CD4-positive, alpha-beta T cell (primary cell): ENCODE results near the gene SDK2. TPM values are rescaled to one million over a fixed set of nuclear protein-coding genes. Genes with fewer than 3 reads are reported as not detected.

ENCODE experiments used
- ATAC-seq: fragments of 200-7000 bp; cut with Tn5 transposase; one replicate; pipeline ENCODE4 v1.10.0; 2022; ENCODE audit warnings: mild to moderate bottlenecking; ENCODE audit not compliant: poor library complexity
- CTCF ChIA-PET: fragments of 350-600 bp; sonication (Branson Sonifier 250); formaldehyde crosslinking; loops from one replicate; lab custom pipeline; 2021; ENCODE audit warnings: antibody characterized with exemption, inconsistent platforms; lab: Charles Lee
- POLR2A ChIA-PET: fragments of 350-600 bp; sonication (Branson Sonifier 250); formaldehyde crosslinking; loops from one replicate; lab custom pipeline; 2021; ENCODE audit warnings: antibody characterized with exemption, inconsistent platforms; lab: Charles Lee
- DNase-seq, 14 experiments: peaks; one replicate each; pipeline ENCODE4 v3.0.0-alpha.2; 2013 to 2020; ENCODE audit warnings: mixed read lengths in 2 of 14
- H3K27ac ChIP-seq, 2 donors: one replicate each; pipeline versions ENCODE4 v1.5.1 to v1.7.0; 2013; ENCODE audit warnings: low read length in 2 of 2, low read depth in 1 of 2, mild to moderate bottlenecking in 1 of 2
- H3K27me3 ChIP-seq, 2 experiments: 1 replicate in 1 of 2; 2 replicates in 1 of 2; pipeline versions ENCODE4 v1.6.1 to v1.7.0; 2013; ENCODE audit warnings: low read length in 2 of 2, control low read depth in 1 of 2, mild to moderate bottlenecking in 1 of 2, moderate library complexity in 1 of 2; ENCODE audit not compliant: insufficient read depth in 2 of 2, control insufficient read depth in 1 of 2
- H3K36me3 ChIP-seq: one replicate; pipeline ENCODE4 v1.6.1; 2013; ENCODE audit warnings: low read length, control low read depth; ENCODE audit not compliant: insufficient read depth
- H3K4me1 ChIP-seq: one replicate; pipeline ENCODE4 v1.6.1; 2013; ENCODE audit warnings: low read length, control low read depth; ENCODE audit not compliant: insufficient read depth
- H3K4me3 ChIP-seq: one replicate; pipeline ENCODE4 v1.5.1; 2013; ENCODE audit warnings: mild to moderate bottlenecking, low read length, moderate library complexity
- H3K9me3 ChIP-seq, 2 experiments: 1 replicate in 1 of 2; 2 replicates in 1 of 2; pipeline versions ENCODE4 v1.6.1 to v1.7.0; 2013; ENCODE audit warnings: low read length in 2 of 2, mild to moderate bottlenecking in 2 of 2, control low read depth in 1 of 2, moderate library complexity in 1 of 2; ENCODE audit not compliant: control insufficient read depth in 1 of 2, insufficient read depth in 1 of 2
- H3K27ac Mint-ChIP-seq: one replicate; pipeline ENCODE4 v1.8.0; 2020; ENCODE audit warnings: mixed read lengths
- H3K27me3 Mint-ChIP-seq: one replicate; pipeline ENCODE4 v1.8.0; 2021; ENCODE audit warnings: mixed read lengths
- H3K36me3 Mint-ChIP-seq: one replicate; pipeline ENCODE4 v1.8.0; 2021; ENCODE audit warnings: low read depth, mixed read lengths
- H3K4me1 Mint-ChIP-seq: one replicate; pipeline ENCODE4 v1.8.0; 2021; ENCODE audit warnings: low read depth, mixed read lengths
- H3K4me3 Mint-ChIP-seq: one replicate; pipeline ENCODE4 v1.8.0; 2020; ENCODE audit warnings: mild to moderate bottlenecking, mixed read lengths
- H3K9me3 Mint-ChIP-seq: one replicate; pipeline ENCODE4 v1.8.0; 2020; ENCODE audit warnings: mixed read lengths
- intact Hi-C, 2 experiments: fragments of 100-400 bp; cut with DNase I in 1 of 2; cut with micrococcal nuclease in 1 of 2; formaldehyde crosslinking; loops; one replicate each; pipeline versions ENCODE4 v1.15.1 to v1.9.0; 2023 to 2025; cut with DNase I, micrococcal nuclease
- total RNA-seq, 174 experiments: library from RNA in 2 of 174; stranded (reverse) in 2 of 174; gene quantifications; one replicate each; pipeline ENCODE4 v1.2.3 and lab custom pipeline; 2021 to 2026
- TF ChIP-seq, protein P1 (sequence below): fragments of 200-600 bp; IDR thresholded peaks from one replicate; pipeline ENCODE4 v1.8.0; 2022; ENCODE audit warnings: antibody characterized with exemption, mild to moderate bottlenecking

The SDK2 gene
- total RNA-seq, 2 experiments from 2014 or later, result 8.1 to 8.2 TPM

GRCh38 chr17:73397856-73398540 lies 246.2 kb downstream of the SDK2 start:
- no peaks in the 10 kb centered on the region for H3K9me3 ChIP-seq
- Mint-ChIP-seq H3K9me3 (no peaks in the 10 kb centered on the region), H3K4me3 (no peak overlapping the region), H3K27ac (no peak overlapping the region), H3K27me3 (no peaks in the 10 kb centered on the region), H3K36me3 (peaks cover 21% of the 10 kb centered on the region), H3K4me1 (no peaks in the 10 kb centered on the region)
- no peaks in the 10 kb centered on the region for H3K27me3 ChIP-seq
- no peak overlapping the region for H3K27ac ChIP-seq
- DNase-seq (no peak), ATAC-seq (no peak)
- no peaks in the 10 kb centered on the region for H3K36me3 ChIP-seq
- CTCF ChIA-PET, result no interaction called here
- POLR2A ChIA-PET, result no interaction called here
- TF ChIP-seq, protein P1, sequence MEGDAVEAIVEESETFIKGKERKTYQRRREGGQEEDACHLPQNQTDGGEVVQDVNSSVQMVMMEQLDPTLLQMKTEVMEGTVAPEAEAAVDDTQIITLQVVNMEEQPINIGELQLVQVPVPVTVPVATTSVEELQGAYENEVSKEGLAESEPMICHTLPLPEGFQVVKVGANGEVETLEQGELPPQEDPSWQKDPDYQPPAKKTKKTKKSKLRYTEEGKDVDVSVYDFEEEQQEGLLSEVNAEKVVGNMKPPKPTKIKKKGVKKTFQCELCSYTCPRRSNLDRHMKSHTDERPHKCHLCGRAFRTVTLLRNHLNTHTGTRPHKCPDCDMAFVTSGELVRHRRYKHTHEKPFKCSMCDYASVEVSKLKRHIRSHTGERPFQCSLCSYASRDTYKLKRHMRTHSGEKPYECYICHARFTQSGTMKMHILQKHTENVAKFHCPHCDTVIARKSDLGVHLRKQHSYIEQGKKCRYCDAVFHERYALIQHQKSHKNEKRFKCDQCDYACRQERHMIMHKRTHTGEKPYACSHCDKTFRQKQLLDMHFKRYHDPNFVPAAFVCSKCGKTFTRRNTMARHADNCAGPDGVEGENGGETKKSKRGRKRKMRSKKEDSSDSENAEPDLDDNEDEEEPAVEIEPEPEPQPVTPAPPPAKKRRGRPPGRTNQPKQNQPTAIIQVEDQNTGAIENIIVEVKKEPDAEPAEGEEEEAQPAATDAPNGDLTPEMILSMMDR, result no peak
- H3K4me1 ChIP-seq, result peaks cover 4% of the 10 kb centered on the region
- intact Hi-C loops, result no loop called here
- no peak overlapping the region for H3K4me3 ChIP-seq

DNA sequence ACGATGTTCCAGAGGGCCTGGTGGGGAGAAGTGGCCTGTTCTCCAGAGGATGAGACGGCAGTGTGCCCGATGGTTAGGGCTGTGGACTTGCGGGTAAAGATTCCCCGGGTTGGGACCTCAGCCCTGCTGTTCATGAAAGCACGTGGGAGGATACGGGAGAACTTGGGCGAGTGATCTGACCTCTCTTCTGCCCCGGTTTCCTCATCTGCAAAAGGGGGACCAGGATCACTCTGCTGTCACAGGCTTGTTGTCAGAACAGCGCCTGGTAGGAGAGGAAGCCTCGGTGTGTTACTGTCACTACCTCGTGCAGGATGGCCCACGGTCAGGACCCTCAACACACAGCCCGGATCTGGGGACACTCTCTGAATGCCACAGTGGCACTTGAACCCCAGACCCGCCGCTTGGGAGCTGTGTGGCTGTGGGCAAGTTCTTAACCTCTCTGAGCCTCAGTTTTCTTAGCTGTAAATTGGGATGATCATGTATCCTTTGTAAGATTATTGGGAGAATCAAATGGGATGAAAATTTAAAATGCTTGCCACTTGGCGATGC lies 246.9 kb downstream of the SDK2 start:
- no peak for ATAC-seq
- Histone ChIP-seq H3K9me3 (no peaks in the 10 kb centered on the region), H3K36me3 (no peaks in the 10 kb centered on the region), H3K27ac (no peak overlapping the region), H3K4me1 (peaks cover 4% of the 10 kb centered on the region), H3K4me3 (no peak overlapping the region), H3K27me3 (no peaks in the 10 kb centered on the region)
- H3K27ac Mint-ChIP-seq, result no peak overlapping the region
- no peak for DNase-seq
- intact Hi-C loops, result no loop called here
- TF ChIP-seq, protein P1, result no peak
- no peak overlapping the region for H3K4me3 Mint-ChIP-seq
- ChIA-PET CTCF (no interaction called here), POLR2A (no interaction called here)
- no peaks in the 10 kb centered on the region for H3K4me1 Mint-ChIP-seq
- H3K27me3 Mint-ChIP-seq, result no peaks in the 10 kb centered on the region
- no peaks in the 10 kb centered on the region for H3K9me3 Mint-ChIP-seq
- H3K36me3 Mint-ChIP-seq, result peaks cover 21% of the 10 kb centered on the region

DNA sequence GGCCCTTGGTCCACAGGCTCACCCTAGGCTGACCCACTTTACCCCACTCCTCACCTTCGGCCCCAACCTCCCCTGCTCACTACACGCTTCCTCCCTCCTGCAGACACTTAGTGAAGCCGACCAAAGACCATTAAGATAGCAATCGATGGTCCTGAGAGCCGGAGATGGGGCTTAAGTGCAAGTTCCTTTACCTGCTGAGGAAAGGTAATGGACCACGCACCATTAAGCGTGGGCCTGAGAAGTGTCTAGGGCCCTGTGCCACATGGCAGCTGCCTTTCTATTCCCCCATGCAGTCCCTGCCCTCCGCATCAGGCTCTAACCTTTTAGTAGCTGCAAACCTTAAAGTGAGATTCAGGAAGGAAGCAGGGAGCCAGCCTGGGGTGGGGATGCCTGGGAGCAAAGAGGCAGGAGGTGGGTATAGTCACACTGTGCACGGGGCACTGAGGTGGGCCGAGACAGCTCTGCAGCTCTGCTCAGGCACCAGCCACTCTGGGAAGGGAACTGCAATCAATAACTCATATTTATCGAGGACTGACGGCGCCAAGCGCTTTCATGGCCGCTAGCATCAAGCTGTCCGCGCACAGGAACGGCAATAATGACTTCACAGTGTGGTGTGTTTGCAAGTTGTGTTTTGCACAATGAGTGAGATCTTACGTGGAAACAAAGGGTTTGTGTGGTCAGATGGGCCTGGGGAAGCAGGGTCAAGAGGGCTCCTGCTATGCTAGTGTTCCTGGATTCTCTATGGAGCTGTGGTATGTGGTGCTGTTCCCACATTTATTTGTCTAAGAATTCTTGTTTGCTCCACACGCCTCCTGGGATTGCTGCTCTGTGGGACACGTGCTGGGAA lies 247.6 kb downstream of the SDK2 start:
- DNase-seq (no peak), ATAC-seq (no peak)
- POLR2A ChIA-PET, result no interaction called here
- TF ChIP-seq, protein P1, result no peak
- CTCF ChIA-PET, result no interaction called here
- H3K27ac ChIP-seq, result no peak overlapping the region
- H3K36me3 ChIP-seq, result no peaks in the 10 kb centered on the region
- intact Hi-C loops, result no loop called here
- Mint-ChIP-seq H3K4me1 (no peaks in the 10 kb centered on the region), H3K27me3 (no peaks in the 10 kb centered on the region), H3K9me3 (no peaks in the 10 kb centered on the region), H3K36me3 (peaks cover 21% of the 10 kb centered on the region), H3K27ac (no peak overlapping the region), H3K4me3 (no peak overlapping the region)
- H3K9me3 ChIP-seq, result no peaks in the 10 kb centered on the region
- H3K4me1 ChIP-seq, result no peaks in the 10 kb centered on the region
- H3K4me3 ChIP-seq, result no peak overlapping the region
- no peaks in the 10 kb centered on the region for H3K27me3 ChIP-seq
